ENCODE measurements around the gene ID4.
"Not testable (repeated sequence)": the region's sequence is repeated elsewhere in the genome, so short reads cannot be mapped to it uniquely, and the experiment has no call there.

ID4 gene

GRCh38 chr6:19845266-19846041 lies 8.3 kb downstream of the ID4 start:
- Histone ChIP-seq H4K20me1 (no peaks in the 10 kb centered on the region; a peak in 1 of 22 replicates), H3K9me3 (replicated peaks in 1 of 11) (no peaks in the 10 kb centered on the region), H3K27me3 (peaks cover 0 to 5% (median 0%) of the 10 kb centered on the region in 11 experiments; a peak in 3 of 22 replicates), H3K27ac (no peak overlapping the region), H3K36me3 (no peaks in the 10 kb centered on the region), H3K4me1 (peaks cover 0 to 41% (median 26%) of the 10 kb centered on the region in 10 experiments; a peak in 12 of 20 replicates), H3K4me2 (no peak overlapping the region), H3K9ac (no peak overlapping the region), H3K4me3 (no peak overlapping the region)
- no peak for TF ChIP-seq Cebpa-rat (IDR thresholded peaks at IDR 0.05)

GRCh38 chr6:19848465-19849029 lies 11.4 kb downstream of the ID4 start:
- Histone ChIP-seq H3K9ac (no peak overlapping the region), H4K20me1 (no peaks in the 10 kb centered on the region; a peak in 1 of 22 replicates), H3K4me2 (no peak overlapping the region), H3K27ac (no peak overlapping the region), H3K4me3 (no peak overlapping the region), H3K27me3 (no peaks in the 10 kb centered on the region), H3K4me1 (peaks cover 0 to 36% (median 9%) of the 10 kb centered on the region in 10 experiments; a peak in 11 of 20 replicates), H3K36me3 (no peaks in the 10 kb centered on the region), H3K9me3 (replicated peaks in 1 of 11) (no peaks in the 10 kb centered on the region)
- no peak for TF ChIP-seq Cebpa-rat (IDR thresholded peaks at IDR 0.05)

- no peak for TF ChIP-seq Cebpa-rat (IDR thresholded peaks at IDR 0.05)
- Histone ChIP-seq H3K4me2 (no peak overlapping the region), H3K27ac (no peak overlapping the region)
Observed at GRCh38 chr6:19849196-19849595, 12.0 kb downstream of the ID4 start.

GRCh38 chr6:19849755-19850154 lies 12.6 kb downstream of the ID4 start:
- TF ChIP-seq Cebpa-rat (IDR thresholded peaks at IDR 0.05) = no peak
- H3K4me2 ChIP-seq = no peak overlapping the region

More at GRCh38 chr6:19849196-19849595, 12.0 kb downstream of the ID4 start:
- H3K27me3 ChIP-seq = no peaks in the 10 kb centered on the region
- H3K36me3 ChIP-seq = no peaks in the 10 kb centered on the region
- H3K4me1 ChIP-seq = peaks cover 0 to 31% (median 3%) of the 10 kb centered on the region in 10 experiments; a peak in 11 of 20 replicates
- no peaks in the 10 kb centered on the region; a peak in 1 of 22 replicates for H4K20me1 ChIP-seq
- no peak overlapping the region for H3K4me3 ChIP-seq
- H3K9ac ChIP-seq = no peak overlapping the region
- peaks cover 0 to 2% (median 0%) of the 10 kb centered on the region in 11 experiments; a peak in 4 of 22 replicates for H3K9me3 ChIP-seq (replicated peaks in 1 of 11)

GRCh38 chr6:19851241-19852089 lies 14.3 kb downstream of the ID4 start:
- no peak for TF ChIP-seq Cebpa-rat (IDR thresholded peaks at IDR 0.05)
- Histone ChIP-seq H3K27me3 (no peaks in the 10 kb centered on the region), H3K4me3 (no peak overlapping the region), H3K27ac (no peak overlapping the region), H3K9me3 (replicated peaks in 1 of 11) (peaks cover 0 to 7% (median 4%) of the 10 kb centered on the region in 11 experiments; a peak in 5 of 22 replicates), H3K9ac (peak overlapping the region in 1 of 11 experiments; percentile 31; a peak in 1 of 22 replicates), H3K4me1 (peaks cover 5 to 48% (median 19%) of the 10 kb centered on the region in 10 experiments; a peak in 18 of 20 replicates), H4K20me1 (no peaks in the 10 kb centered on the region), H3K36me3 (no peaks in the 10 kb centered on the region), H3K4me2 (peak overlapping the region in 3 of 11 experiments; percentile 0 to 20 (median 7); a peak in 1 of 22 replicates)

More at GRCh38 chr6:19849755-19850154, 12.6 kb downstream of the ID4 start:
- Histone ChIP-seq H3K27ac (no peak overlapping the region), H3K9ac (no peak overlapping the region), H4K20me1 (no peaks in the 10 kb centered on the region; a peak in 1 of 22 replicates), H3K4me3 (no peak overlapping the region), H3K27me3 (no peaks in the 10 kb centered on the region), H3K9me3 (replicated peaks in 1 of 11) (peaks cover 0 to 7% (median 4%) of the 10 kb centered on the region in 11 experiments; a peak in 5 of 22 replicates), H3K4me1 (peaks cover 0 to 30% (median 2%) of the 10 kb centered on the region in 10 experiments; a peak in 12 of 20 replicates), H3K36me3 (no peaks in the 10 kb centered on the region)

GRCh38 chr6:19852090-19852457 lies 14.9 kb downstream of the ID4 start:
- Histone ChIP-seq H3K27me3 (no peaks in the 10 kb centered on the region), H3K4me1 (peaks cover 5 to 54% (median 25%) of the 10 kb centered on the region in 10 experiments; a peak in 18 of 20 replicates), H3K9me3 (replicated peaks in 1 of 11) (peaks cover 0 to 7% (median 4%) of the 10 kb centered on the region in 11 experiments; a peak in 5 of 22 replicates), H4K20me1 (no peaks in the 10 kb centered on the region), H3K9ac (no peak overlapping the region), H3K4me2 (no peak overlapping the region), H3K27ac (no peak overlapping the region), H3K4me3 (no peak overlapping the region), H3K36me3 (no peaks in the 10 kb centered on the region)
- TF ChIP-seq Cebpa-rat (IDR thresholded peaks at IDR 0.05) = no peak

GRCh38 chr6:19852927-19853326 lies 15.8 kb downstream of the ID4 start:
- no peak for TF ChIP-seq Cebpa-rat (IDR thresholded peaks at IDR 0.05)
- Histone ChIP-seq H3K9me3 (replicated peaks in 1 of 11) (peaks cover 0 to 7% (median 4%) of the 10 kb centered on the region in 11 experiments; a peak in 5 of 22 replicates), H3K9ac (no peak overlapping the region), H3K36me3 (no peaks in the 10 kb centered on the region), H3K4me1 (peaks cover 5 to 62% (median 33%) of the 10 kb centered on the region in 10 experiments; a peak in 18 of 20 replicates), H3K27me3 (no peaks in the 10 kb centered on the region), H3K4me3 (no peak overlapping the region), H4K20me1 (no peaks in the 10 kb centered on the region), H3K4me2 (peak overlapping the region in 3 of 11 experiments; percentile 19 to 40 (median 23); a peak in 3 of 22 replicates), H3K27ac (no peak overlapping the region)

- H4K20me1 ChIP-seq; H3K4me3 ChIP-seq; H3K27me3 ChIP-seq; H3K27ac ChIP-seq; H3K9ac ChIP-seq; H3K9me3 ChIP-seq (replicated peaks in 1 of 11); H3K36me3 ChIP-seq: not testable (repeated sequence)
- peak overlapping the region in 7 of 11 experiments; percentile 52 to 93 (median 71); a peak in 11 of 22 replicates for H3K4me2 ChIP-seq
- peaks cover 5 to 78% (median 49%) of the 10 kb centered on the region in 10 experiments; a peak in 18 of 20 replicates for H3K4me1 ChIP-seq
Observed at GRCh38 chr6:19854421-19855015, 17.3 kb downstream of the ID4 start.
